ENCODE data around the gene CDC16. TPM values are rescaled to one million over a fixed set of nuclear protein-coding genes. Genes with fewer than 3 reads are reported as not detected.

CDC16 gene
- total and polyA plus RNA-seq, 2 donors (not counting 1 experiment from before 2014, with no cell fraction given) = 94.8 to 127 TPM

GRCh38 chr13:114321256-114321655 lies 86.6 kb downstream of the CDC16 start:
- no peak for DNase-seq
- no peak overlapping the region for H3K27ac Mint-ChIP-seq
- intact Hi-C loops (cut with micrococcal nuclease) = no loop called here
- peaks cover 38% of the 10 kb centered on the region for H3K4me1 Mint-ChIP-seq
- no peaks in the 10 kb centered on the region for H3K27me3 ChIP-seq (replicated peaks in 1 of 4; ENCODE audit: control extremely low read depth in 1 of 4, control insufficient read depth in 3 of 4, insufficient read depth in 4 of 4, low read length in 3 of 4)
- no peak overlapping the region for H3K9ac ChIP-seq (ENCODE audit: low read length)
- H3K4me2 ChIP-seq (replicated peaks; ENCODE audit: low read depth, low read length, poor library complexity, severe bottlenecking) = no peak overlapping the region
- ATAC-seq (ENCODE audit: low read depth) = no peak
- H3K4me3 Mint-ChIP-seq = no peak overlapping the region
- no peaks in the 10 kb centered on the region for H3K9me3 ChIP-seq (ENCODE audit: control extremely low read depth in 1 of 3, control insufficient read depth in 2 of 3, insufficient read depth in 1 of 3, low read length in 2 of 3)
- CTCF ChIA-PET = interaction anchor here (0.7 kb wide), 1 partner anchor 363 kb away, joined by 3 read pairs; no protein-coding TSS in a partner anchor
- peaks cover 49% of the 10 kb centered on the region for H4K20me1 ChIP-seq (ENCODE audit: control insufficient read depth, insufficient read depth, low read length, poor library complexity, severe bottlenecking)
- H3K4me1 ChIP-seq (ENCODE audit: control insufficient read depth in 2 of 2, insufficient read depth in 2 of 2, low read length in 2 of 2) = peaks cover 0 to 16% of the 10 kb centered on the region in 2 donors
- H3K27me3 Mint-ChIP-seq = no peaks in the 10 kb centered on the region
- H2AFZ ChIP-seq (ENCODE audit: insufficient read depth, low read depth, low read length, poor library complexity, severe bottlenecking) = no peak overlapping the region
- no peaks in the 10 kb centered on the region for H3K9me3 Mint-ChIP-seq (ENCODE audit: insufficient read depth)
- no peak for TF ChIP-seq CTCF (IDR thresholded peaks at IDR 0.05)
- TF ChIP-seq EZH2 (IDR thresholded peaks at IDR 0.05; ENCODE audit: borderline replicate concordance, insufficient read depth, low read depth, low read length, poor library complexity, severe bottlenecking) = no peak
- H3K4me3 ChIP-seq (ENCODE audit: control extremely low read depth in 1 of 5, extremely low read depth in 1 of 5, insufficient read depth in 1 of 5, low read depth in 2 of 5, low read length in 4 of 5) = no peak overlapping the region
- WGBS (ENCODE audit: insufficient coverage) = 100% methylated on average over 2 of the region's 3 CpGs
- H3K79me2 ChIP-seq (ENCODE audit: control insufficient read depth, insufficient read depth, low read length) = peaks cover 55% of the 10 kb centered on the region
- H3K36me3 ChIP-seq (replicated peaks in 1 of 2; ENCODE audit: control extremely low read depth in 1 of 2, control insufficient read depth in 1 of 2, extremely low read depth in 1 of 2, insufficient read depth in 2 of 2, low read length in 1 of 2) = peaks cover 1 to 61% of the 10 kb centered on the region in 2 experiments
- no peak overlapping the region for H3K27ac ChIP-seq (ENCODE audit: low read length in 2 of 2)
- POLR2A ChIA-PET = no interaction called here

Small RNA genes lying within 50 kb of the gene (small RNA-seq; reads per million reads assigned to genes)
- gene MIR4502 (ENCODE audit: insufficient read length, low read depth, low replicate concordance) = not detected
- not detected for gene MIR548AR (ENCODE audit: insufficient read length, low read depth, low replicate concordance)

Other genes with a start within 250 kb of the CDC16 start
- gene RASA3, start 102.3 kb upstream of the CDC16 start, total RNA-seq = 87.4 and 88.8 TPM in 2 replicates
- gene RASA3, start 102.3 kb upstream of the CDC16 start, polyA plus RNA-seq = 45.9 and 54.2 TPM in 2 replicates
- 0.22 TPM in 1 of 2 replicates, not detected in the other for gene CFAP97D2, start 55.6 kb upstream of the CDC16 start, total RNA-seq
- 0.09 and 0.32 TPM in 2 replicates for gene CFAP97D2, start 55.6 kb upstream of the CDC16 start, polyA plus RNA-seq
- 106 and 109 TPM in 2 replicates for gene UPF3A, start 46.7 kb downstream of the CDC16 start, total RNA-seq
- 72.9 and 115 TPM in 2 replicates for gene UPF3A, start 46.7 kb downstream of the CDC16 start, polyA plus RNA-seq
- 32.6 and 34.7 TPM in 2 replicates for gene CHAMP1, start 79.6 kb downstream of the CDC16 start, total RNA-seq
- 12.7 and 14.5 TPM in 2 replicates for gene CHAMP1, start 79.6 kb downstream of the CDC16 start, polyA plus RNA-seq

Measured in B cell (primary cell).